ENCODE data around the gene CYP26A1.
"Not testable (repeated sequence)": the region's sequence is repeated elsewhere in the genome, so short reads cannot be mapped to it uniquely, and the experiment has no call there.

Gene CYP26A1

DNA sequence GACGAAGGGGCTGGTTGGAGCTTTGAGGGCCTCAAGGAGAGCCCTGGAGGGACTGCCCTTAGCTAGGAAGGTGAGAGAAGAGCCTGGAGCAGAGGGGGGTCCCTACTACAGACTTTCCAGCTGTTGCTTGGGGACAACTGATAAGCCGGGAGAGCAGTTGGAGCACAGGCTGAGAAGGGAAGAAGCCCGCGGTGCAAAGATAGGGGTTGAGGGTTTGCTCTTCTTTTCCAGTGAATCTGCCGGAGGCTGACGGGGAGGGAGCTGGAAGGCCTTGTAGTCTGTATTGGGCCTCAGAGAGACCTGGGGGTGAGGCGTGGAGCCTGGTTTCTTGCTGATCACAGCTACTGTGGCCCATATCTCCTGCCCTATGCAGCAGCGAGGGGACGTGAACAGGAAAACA lies 23.7 kb downstream of the CYP26A1 start:
- no peak overlapping the region for H3K4me3 ChIP-seq (replicated peaks in 1 of 2; ENCODE audit: low read depth in 2 of 2, low read length in 2 of 2)
- DNase-seq (ENCODE audit: low read depth in 2 of 2) = no peak
- TF ChIP-seq, protein P1, sequence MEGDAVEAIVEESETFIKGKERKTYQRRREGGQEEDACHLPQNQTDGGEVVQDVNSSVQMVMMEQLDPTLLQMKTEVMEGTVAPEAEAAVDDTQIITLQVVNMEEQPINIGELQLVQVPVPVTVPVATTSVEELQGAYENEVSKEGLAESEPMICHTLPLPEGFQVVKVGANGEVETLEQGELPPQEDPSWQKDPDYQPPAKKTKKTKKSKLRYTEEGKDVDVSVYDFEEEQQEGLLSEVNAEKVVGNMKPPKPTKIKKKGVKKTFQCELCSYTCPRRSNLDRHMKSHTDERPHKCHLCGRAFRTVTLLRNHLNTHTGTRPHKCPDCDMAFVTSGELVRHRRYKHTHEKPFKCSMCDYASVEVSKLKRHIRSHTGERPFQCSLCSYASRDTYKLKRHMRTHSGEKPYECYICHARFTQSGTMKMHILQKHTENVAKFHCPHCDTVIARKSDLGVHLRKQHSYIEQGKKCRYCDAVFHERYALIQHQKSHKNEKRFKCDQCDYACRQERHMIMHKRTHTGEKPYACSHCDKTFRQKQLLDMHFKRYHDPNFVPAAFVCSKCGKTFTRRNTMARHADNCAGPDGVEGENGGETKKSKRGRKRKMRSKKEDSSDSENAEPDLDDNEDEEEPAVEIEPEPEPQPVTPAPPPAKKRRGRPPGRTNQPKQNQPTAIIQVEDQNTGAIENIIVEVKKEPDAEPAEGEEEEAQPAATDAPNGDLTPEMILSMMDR (IDR thresholded peaks at IDR 0.05; ENCODE audit: low read depth, low read length) = no peak

DNA sequence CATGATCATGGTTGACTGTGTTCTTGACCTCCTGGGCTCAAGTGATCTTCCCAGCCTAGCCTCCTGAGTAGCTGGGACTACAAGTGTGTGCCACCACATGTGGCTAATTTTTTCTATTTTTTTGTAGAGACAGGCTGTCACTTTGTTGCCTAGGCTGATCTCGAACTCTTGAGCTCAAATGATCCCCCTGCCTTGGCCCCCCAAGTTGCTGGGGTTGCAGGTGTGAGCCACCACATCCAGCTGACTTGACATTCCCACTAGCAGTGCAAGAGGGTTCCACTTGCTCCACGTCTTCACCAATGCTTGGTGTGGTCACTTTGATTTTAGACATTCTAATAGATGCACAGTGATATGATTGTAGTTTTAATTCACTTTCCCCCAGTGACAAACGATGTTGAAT lies 25.1 kb downstream of the CYP26A1 start:
- TF ChIP-seq, protein P1 (IDR thresholded peaks at IDR 0.05; ENCODE audit: low read depth, low read length) = no peak
- H3K4me3 ChIP-seq (replicated peaks in 1 of 2; ENCODE audit: low read depth in 2 of 2, low read length in 2 of 2) = no peak overlapping the region
- no peak for DNase-seq (ENCODE audit: low read depth in 2 of 2)

DNA sequence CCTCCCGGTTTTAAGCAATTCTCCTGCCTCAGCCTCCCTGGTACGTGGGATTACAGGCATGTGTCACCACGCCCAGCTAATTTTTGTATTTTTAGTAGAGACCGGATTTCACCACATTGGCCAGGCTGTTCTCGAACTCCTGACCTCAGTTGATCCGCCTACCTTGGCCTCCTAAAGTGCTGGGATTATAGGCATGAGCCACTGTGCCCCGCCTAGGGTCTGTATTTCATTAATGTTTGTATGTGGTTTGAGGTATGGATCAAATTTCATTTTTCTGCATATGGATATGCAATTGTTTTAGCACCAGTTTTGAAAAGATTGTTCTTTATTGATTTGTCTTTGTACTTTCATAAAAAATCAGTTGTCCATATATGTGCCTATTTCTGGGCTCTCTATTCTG lies 26.0 kb downstream of the CYP26A1 start:
- no peak for DNase-seq (ENCODE audit: low read depth in 2 of 2)
- H3K4me3 ChIP-seq (replicated peaks in 1 of 2; ENCODE audit: low read depth in 2 of 2, low read length in 2 of 2) = no peak overlapping the region
- TF ChIP-seq, protein P1 (IDR thresholded peaks at IDR 0.05; ENCODE audit: low read depth, low read length) = no peak

DNA sequence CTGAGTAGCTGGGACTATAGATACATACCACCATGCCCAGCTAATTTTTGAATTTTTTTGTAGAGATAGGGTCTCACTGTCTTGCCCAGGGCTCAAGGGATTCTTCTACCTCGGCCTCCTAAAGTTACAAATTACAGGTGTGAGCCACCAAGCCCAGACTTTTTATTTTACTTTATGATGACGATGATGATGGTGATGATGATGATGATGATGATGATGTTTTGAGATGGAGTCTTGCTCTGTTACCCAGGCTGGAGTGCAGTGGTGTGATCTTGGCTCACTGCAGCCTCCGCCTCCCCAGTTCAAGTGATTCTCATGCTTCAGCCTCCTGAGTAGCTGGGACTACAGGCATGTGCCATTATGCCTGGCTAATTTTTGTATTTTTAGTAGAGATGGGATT lies 27.5 kb downstream of the CYP26A1 start:
- not testable (repeated sequence) for DNase-seq (ENCODE audit: low read depth in 2 of 2); H3K4me3 ChIP-seq (replicated peaks in 1 of 2; ENCODE audit: low read depth in 2 of 2, low read length in 2 of 2)

DNA sequence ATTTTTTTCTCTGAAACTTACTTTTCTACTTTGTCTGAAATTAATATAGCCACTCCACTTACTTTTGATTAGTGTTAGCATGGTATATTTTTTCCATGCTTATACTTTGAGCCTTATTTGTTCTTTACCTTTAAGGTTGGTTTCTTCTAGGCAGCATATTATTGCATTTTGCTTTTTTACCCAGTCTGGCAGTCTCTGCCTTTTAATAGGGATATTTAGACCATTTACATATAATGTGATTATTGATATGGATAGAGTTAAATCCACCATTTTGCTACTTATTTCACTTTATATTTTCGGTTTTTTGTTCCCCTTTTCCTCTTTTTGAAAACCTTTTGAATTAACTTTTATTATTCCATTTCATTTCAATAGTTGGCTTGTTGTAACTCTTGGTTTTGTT lies 30.3 kb downstream of the CYP26A1 start:
- DNase-seq (ENCODE audit: low read depth in 2 of 2) = no peak
- TF ChIP-seq, protein P1 (IDR thresholded peaks at IDR 0.05; ENCODE audit: low read depth, low read length) = no peak
- no peak overlapping the region for H3K4me3 ChIP-seq (replicated peaks in 1 of 2; ENCODE audit: low read depth in 2 of 2, low read length in 2 of 2)

DNA sequence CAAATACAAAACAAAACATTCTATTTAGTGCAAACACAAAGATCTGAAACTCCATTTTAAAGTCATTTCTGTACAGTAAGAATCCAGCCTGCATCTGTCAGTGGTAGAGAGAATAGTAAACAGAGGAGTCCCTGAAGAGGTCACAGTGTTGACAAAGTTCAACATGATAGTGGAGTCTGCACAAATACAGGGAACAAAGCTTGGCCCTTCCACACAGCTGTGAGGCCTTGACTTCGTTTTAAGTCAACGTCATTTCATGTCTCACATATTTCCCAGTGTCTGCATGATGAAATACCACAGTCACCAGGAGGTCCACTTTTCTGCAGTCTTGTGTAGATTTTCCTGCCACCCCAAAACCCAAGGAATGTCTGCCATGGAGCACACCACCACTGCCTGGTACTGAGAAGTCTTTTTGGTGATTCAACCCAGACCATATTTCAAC lies 33.0 kb downstream of the CYP26A1 start:
- H3K4me3 ChIP-seq (replicated peaks in 1 of 2; ENCODE audit: low read depth in 2 of 2, low read length in 2 of 2) = no peak overlapping the region
- DNase-seq (ENCODE audit: low read depth in 2 of 2) = peak; percentile 16 to 19
- TF ChIP-seq, protein P1 (IDR thresholded peaks at IDR 0.05; ENCODE audit: low read depth, low read length) = no peak

DNA sequence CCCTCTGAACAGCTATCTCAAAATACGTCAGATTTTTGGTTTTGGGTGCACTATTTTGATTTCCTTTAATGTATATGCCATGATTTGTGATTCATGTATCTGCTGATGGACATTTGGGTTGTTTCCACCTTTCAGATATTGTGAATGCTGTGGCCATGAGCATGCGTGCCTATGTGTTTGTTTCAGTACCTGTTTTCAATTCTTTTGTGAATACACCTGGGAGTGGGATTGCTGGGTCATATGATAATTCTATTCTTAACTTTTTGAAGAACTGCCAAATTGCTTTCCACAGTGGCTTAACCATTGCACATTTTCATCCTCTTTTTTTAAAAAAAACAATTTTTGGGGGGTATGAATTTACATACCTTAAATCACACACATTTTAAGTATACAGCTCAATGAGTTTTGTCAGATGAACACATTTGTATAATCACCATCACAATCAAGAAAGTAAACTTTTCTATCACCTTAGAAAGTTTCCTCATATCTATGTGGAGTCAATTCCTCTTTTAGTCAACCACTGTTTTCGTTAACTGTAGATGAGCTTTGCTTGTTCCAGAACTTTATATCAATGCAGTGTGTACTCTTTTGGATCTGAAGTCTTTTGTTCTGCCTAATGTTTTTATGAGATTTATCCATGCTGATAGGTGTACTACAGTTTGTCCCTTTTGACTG lies 36.9 kb downstream of the CYP26A1 start:
- TF ChIP-seq, protein P1 (IDR thresholded peaks at IDR 0.05; ENCODE audit: low read depth, low read length) = no peak
- H3K4me3 ChIP-seq (replicated peaks in 1 of 2; ENCODE audit: low read depth in 2 of 2, low read length in 2 of 2) = no peak overlapping the region
- DNase-seq (ENCODE audit: low read depth in 2 of 2) = no peak

Measured in cardiac fibroblast (primary cell).